Stimulated activated naive CD8-positive, alpha-beta T cell treated with anti-CD3 and anti-CD28 coated beads, Interleukin-15, Interleukin-2, amounts not matched to agents 100 ng/mL and 50 ng/mL, for 24 hours (primary cell): ENCODE measurements around the gene NECTIN4.
"Not testable (repeated sequence)": the region's sequence is repeated elsewhere in the genome, so short reads cannot be mapped to it uniquely, and the experiment has no call there.

ENCODE experiments used
- H3K27ac Mint-ChIP-seq: one replicate; pipeline ENCODE4 v1.8.0; 2021; ENCODE audit warnings: mild to moderate bottlenecking, mixed read lengths
- H3K27me3 Mint-ChIP-seq: one replicate; pipeline ENCODE4 v1.8.0; 2021; ENCODE audit warnings: mixed read lengths
- H3K36me3 Mint-ChIP-seq: one replicate; pipeline ENCODE4 v1.8.0; 2021; ENCODE audit warnings: low read depth, mixed read lengths
- H3K4me1 Mint-ChIP-seq: one replicate; pipeline ENCODE4 v1.8.0; 2021; ENCODE audit warnings: low read depth, mixed read lengths
- H3K4me3 Mint-ChIP-seq: one replicate; pipeline ENCODE4 v1.8.0; 2021; ENCODE audit warnings: mild to moderate bottlenecking, mixed read lengths
- H3K9me3 Mint-ChIP-seq: one replicate; pipeline ENCODE4 v1.8.0; 2021; ENCODE audit warnings: mixed read lengths

Gene NECTIN4

DNA sequence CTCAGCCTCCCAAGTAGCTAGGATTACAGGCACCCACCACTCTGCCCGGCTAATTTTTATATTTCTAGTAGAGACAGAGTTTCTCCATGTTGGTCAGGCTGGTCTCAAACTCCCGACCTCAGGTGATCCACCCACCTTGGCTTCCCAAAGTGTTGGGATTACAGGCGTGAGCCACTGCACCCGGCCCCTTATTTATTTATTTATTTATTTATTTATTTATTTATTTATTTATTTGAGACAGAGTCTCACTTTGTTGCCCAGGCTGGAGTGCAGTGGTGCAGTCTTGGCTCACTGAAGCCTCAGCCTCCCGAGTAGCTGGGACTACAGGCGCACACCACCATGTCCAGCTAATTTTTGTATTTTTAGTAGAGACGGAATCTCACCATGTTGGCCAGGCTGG lies 23.7 kb downstream of the NECTIN4 start:
- peak overlapping the region; percentile 66 for H3K4me3 Mint-ChIP-seq
- peaks cover 58% of the 10 kb centered on the region for H3K36me3 Mint-ChIP-seq
- not testable (repeated sequence) for H3K9me3 Mint-ChIP-seq, H3K27me3 Mint-ChIP-seq
- H3K27ac Mint-ChIP-seq: peak overlapping the region; percentile 31
- H3K4me1 Mint-ChIP-seq: peaks cover 80% of the 10 kb centered on the region

DNA sequence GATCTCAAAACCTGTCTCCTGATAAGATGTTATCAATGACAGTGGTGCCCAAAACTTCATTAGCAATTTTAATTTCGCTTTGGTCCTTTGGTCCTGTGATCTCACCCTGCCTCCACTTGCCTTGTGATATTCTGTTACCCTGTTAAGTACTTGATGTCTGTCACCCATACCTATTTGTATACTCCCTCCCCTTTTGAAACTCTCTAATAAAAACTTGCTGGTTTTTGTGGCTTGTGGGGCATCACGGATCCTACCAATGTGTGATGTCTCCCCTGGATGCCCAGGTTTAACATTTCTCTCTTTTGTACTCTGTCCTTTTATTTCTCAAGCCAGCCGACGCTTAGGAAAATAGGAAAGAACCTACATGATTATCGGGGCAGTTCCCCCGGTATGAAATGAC lies 25.4 kb downstream of the NECTIN4 start:
- peaks cover 86% of the 10 kb centered on the region for H3K4me1 Mint-ChIP-seq
- not testable (repeated sequence) for H3K27me3 Mint-ChIP-seq, H3K9me3 Mint-ChIP-seq
- peaks cover 62% of the 10 kb centered on the region for H3K36me3 Mint-ChIP-seq
- peak overlapping the region; percentile 69 for H3K4me3 Mint-ChIP-seq
- peak overlapping the region; percentile 85 for H3K27ac Mint-ChIP-seq

- H3K4me3 Mint-ChIP-seq: no peak overlapping the region
- no peaks in the 10 kb centered on the region for H3K9me3 Mint-ChIP-seq
- peak overlapping the region; percentile 16 for H3K27ac Mint-ChIP-seq
- H3K27me3 Mint-ChIP-seq: no peaks in the 10 kb centered on the region
- H3K4me1 Mint-ChIP-seq: peaks cover 74% of the 10 kb centered on the region
- peaks cover 52% of the 10 kb centered on the region for H3K36me3 Mint-ChIP-seq
These were observed 27.9 kb downstream of the NECTIN4 start for GRCh38 chr1:161061419-161061818.

DNA sequence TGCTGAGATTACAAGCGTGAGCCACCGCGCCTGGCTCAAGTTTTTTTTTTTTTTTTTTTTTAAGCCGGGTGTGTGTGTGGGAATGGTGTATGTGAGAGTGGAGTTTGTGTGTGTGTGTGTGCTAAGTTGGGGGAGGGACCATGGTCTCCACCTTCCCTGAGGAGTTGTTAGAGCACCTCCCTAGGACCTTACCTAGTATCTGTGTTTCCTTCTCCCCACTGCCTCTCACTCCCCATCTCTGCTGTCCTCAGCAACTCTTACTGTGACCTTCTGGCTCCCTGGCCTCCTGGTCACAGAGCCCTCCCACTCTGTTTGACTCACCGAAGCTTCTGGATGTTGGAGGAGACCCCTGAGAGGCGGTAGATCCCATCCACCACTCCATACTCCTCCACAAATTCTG lies 30.1 kb downstream of the NECTIN4 start:
- H3K36me3 Mint-ChIP-seq: peaks cover 52% of the 10 kb centered on the region
- peaks cover 55% of the 10 kb centered on the region for H3K4me1 Mint-ChIP-seq
- no peaks in the 10 kb centered on the region for H3K9me3 Mint-ChIP-seq
- H3K27ac Mint-ChIP-seq: peak overlapping the region; percentile 81
- H3K27me3 Mint-ChIP-seq: no peaks in the 10 kb centered on the region
- H3K4me3 Mint-ChIP-seq: no peak overlapping the region

DNA sequence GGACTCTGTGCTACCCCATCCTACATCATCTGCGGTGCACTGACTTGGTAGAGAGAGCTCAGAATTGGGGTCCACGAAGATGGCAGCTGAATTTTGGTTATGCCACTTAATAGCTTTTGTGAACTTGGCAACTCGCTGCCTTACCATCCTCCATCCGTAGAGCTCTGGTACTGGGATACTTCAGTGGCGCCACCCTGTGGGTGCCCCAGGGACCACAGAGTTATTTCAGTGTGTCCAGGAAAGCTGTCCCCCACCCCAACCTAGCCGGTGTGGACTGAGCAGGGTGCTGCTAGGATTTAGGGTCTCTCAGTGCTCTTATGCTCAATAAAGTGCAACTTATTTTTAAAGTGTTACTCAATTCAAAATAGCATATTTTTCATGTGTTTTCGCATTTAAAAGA lies 34.6 kb downstream of the NECTIN4 start:
- Mint-ChIP-seq H3K4me3 (no peak overlapping the region), H3K27me3 (no peaks in the 10 kb centered on the region), H3K4me1 (peaks cover 14% of the 10 kb centered on the region), H3K9me3 (no peaks in the 10 kb centered on the region), H3K27ac (no peak overlapping the region), H3K36me3 (peaks cover 61% of the 10 kb centered on the region)

DNA sequence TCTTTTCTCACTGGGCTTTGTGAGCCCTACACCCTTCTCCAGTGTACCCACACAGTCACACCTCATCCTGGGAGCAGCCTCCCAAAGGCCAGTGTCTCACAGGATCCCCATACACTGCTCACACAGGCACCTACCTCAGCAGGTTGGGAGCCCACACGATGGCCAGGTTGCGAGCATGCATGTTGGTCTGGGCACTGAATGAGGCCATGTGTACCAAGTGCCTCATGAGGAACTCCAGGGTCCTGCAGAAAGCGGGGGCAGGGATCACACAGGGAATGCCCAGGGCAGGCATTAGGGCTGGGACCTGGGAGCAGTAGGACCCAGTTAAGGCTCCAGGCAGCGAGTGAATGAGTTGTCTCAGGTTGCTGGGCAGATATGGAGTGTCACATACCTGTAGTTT lies 35.1 kb downstream of the NECTIN4 start:
- Mint-ChIP-seq H3K4me3 (no peak overlapping the region), H3K36me3 (peaks cover 61% of the 10 kb centered on the region), H3K27ac (no peak overlapping the region), H3K27me3 (no peaks in the 10 kb centered on the region), H3K4me1 (peaks cover 8% of the 10 kb centered on the region), H3K9me3 (no peaks in the 10 kb centered on the region)

GRCh38 chr1:161052899-161053298 lies 36.5 kb downstream of the NECTIN4 start:
- Mint-ChIP-seq H3K27me3 (no peaks in the 10 kb centered on the region), H3K27ac (peak overlapping the region; percentile 14), H3K36me3 (peaks cover 72% of the 10 kb centered on the region), H3K4me3 (no peak overlapping the region), H3K9me3 (no peaks in the 10 kb centered on the region), H3K4me1 (peaks cover 11% of the 10 kb centered on the region)

DNA sequence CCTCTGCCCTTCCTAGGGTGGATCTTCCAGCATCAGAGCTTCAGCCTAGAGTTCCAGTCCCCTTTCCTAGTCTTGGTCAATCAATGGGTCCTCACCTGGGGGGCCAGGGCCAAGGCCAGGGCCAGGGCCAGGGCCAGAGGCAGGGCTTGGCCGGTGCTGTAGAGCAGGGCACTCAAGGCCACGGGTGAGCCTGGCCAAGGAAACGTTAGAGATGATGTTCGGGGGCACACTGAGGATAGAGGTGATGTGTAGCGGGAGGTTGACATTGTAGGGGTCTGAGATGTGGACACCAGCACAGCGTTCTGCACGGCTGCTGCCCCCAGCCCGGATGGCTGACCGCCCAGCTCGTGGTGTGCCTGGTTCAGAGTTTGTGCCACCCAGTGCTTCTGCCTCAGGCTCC lies 38.1 kb downstream of the NECTIN4 start:
- H3K36me3 Mint-ChIP-seq: peaks cover 74% of the 10 kb centered on the region
- H3K27me3 Mint-ChIP-seq: no peaks in the 10 kb centered on the region
- peak overlapping the region; percentile 40 for H3K27ac Mint-ChIP-seq
- no peak overlapping the region for H3K4me3 Mint-ChIP-seq
- H3K9me3 Mint-ChIP-seq: no peaks in the 10 kb centered on the region
- peaks cover 19% of the 10 kb centered on the region for H3K4me1 Mint-ChIP-seq

GRCh38 chr1:161048949-161049722 lies 40.2 kb downstream of the NECTIN4 start:
- no peaks in the 10 kb centered on the region for H3K27me3 Mint-ChIP-seq

GRCh38 chr1:161047436-161048420 lies 41.6 kb downstream of the NECTIN4 start:
- Mint-ChIP-seq H3K36me3 (peaks cover 55% of the 10 kb centered on the region), H3K4me1 (peaks cover 35% of the 10 kb centered on the region), H3K4me3 (no peak overlapping the region), H3K9me3 (no peaks in the 10 kb centered on the region), H3K27ac (peak overlapping the region; percentile 96), H3K27me3 (no peaks in the 10 kb centered on the region)

More at GRCh38 chr1:161048949-161049722, 40.2 kb downstream of the NECTIN4 start:
- peaks cover 32% of the 10 kb centered on the region for H3K4me1 Mint-ChIP-seq
- no peaks in the 10 kb centered on the region for H3K9me3 Mint-ChIP-seq
- H3K4me3 Mint-ChIP-seq: no peak overlapping the region
- peaks cover 65% of the 10 kb centered on the region for H3K36me3 Mint-ChIP-seq
- peak overlapping the region; percentile 61 for H3K27ac Mint-ChIP-seq

GRCh38 chr1:161046605-161047228 lies 42.6 kb downstream of the NECTIN4 start:
- H3K4me3 Mint-ChIP-seq: peak overlapping the region; percentile 88
- H3K9me3 Mint-ChIP-seq: no peaks in the 10 kb centered on the region
- H3K27ac Mint-ChIP-seq: peak overlapping the region; percentile 96
- H3K27me3 Mint-ChIP-seq: no peaks in the 10 kb centered on the region
- H3K4me1 Mint-ChIP-seq: peaks cover 35% of the 10 kb centered on the region
- H3K36me3 Mint-ChIP-seq: peaks cover 56% of the 10 kb centered on the region

DNA sequence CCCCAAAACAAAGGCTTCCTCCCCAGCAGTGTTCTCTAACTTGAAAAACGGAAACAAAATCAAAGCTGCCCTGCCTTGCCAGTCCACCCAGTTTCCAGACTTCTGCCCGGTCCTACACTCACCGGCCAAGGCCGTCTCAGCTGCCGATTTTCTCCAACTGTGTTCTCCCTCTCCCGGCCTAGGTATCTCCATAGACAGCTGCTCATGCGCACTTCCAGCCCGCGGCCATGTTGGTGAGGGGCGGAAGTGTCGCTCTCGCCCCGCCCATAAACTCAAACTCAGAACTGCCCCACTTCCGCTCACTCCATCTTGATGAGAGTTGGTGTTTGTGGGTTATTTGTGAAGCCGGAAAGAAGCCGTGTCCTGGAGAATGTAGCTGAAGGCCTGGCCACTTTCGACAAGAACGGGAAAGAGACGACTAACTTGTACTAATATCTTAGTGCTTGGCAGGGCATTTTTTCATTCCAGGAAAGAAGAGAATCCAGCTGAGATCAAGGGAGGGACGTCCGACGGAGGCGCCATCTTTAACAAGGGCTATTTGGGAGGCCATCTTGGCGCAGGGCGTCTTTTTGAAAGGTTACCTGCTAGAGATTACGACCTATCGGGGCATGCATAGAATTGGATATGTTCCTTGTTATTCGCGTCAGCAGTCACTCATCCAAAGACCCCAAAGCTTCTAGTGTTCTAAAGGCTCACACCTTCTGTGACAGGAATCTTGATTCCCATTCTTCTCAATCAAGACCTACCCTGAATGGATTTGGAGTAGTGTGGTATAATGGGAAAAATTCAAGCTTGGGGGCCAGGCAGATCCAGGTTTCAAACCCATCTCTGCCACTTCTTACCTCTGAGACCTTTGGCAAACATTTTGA lies 43.4 kb downstream of the NECTIN4 start, which contains the start of gene USF1:
Gene USF1, minus strand, starts transcription at position 242 of the 869 bp plus-strand sequence. CDS start 2,702 bp downstream, outside the sequence.
- Mint-ChIP-seq H3K9me3 (no peaks in the 10 kb centered on the region), H3K4me1 (peaks cover 41% of the 10 kb centered on the region), H3K27me3 (no peaks in the 10 kb centered on the region), H3K36me3 (peaks cover 60% of the 10 kb centered on the region), H3K27ac (peak within 1 kb of the TSS; percentile 96), H3K4me3 (peak within 1 kb of the TSS; percentile 88)

GRCh38 chr1:161044908-161045735 lies 44.2 kb downstream of the NECTIN4 start:
- Mint-ChIP-seq H3K4me1 (peaks cover 45% of the 10 kb centered on the region), H3K27me3 (no peaks in the 10 kb centered on the region), H3K9me3 (no peaks in the 10 kb centered on the region), H3K36me3 (peaks cover 65% of the 10 kb centered on the region), H3K4me3 (peak overlapping the region; percentile 88), H3K27ac (peak overlapping the region; percentile 96)
